Tibial nerve (tissue), 4 donors: ENCODE measurements around the gene RAB27B. TPM values are rescaled to one million over a fixed set of nuclear protein-coding genes. Genes with fewer than 3 reads are reported as not detected.
"Not testable (repeated sequence)": the region's sequence is repeated elsewhere in the genome, so short reads cannot be mapped to it uniquely, and the experiment has no call there.

ENCODE experiments used
- DNase-seq, 2 donors: peaks; one replicate each; pipeline ENCODE4 v3.0.0-alpha.2; 2019; ENCODE audit warnings: low spot score in 2 of 2
- H3K27ac ChIP-seq, 4 donors: fragments of 200-600 bp; sonication (generic) in 3 of 4; one replicate each; pipeline ENCODE4 v1.5.1; 2017 to 2019; ENCODE audit warnings: mild to moderate bottlenecking in 1 of 4
- H3K27me3 ChIP-seq, 2 donors: fragments of 200-600 bp; sonication (generic) in 1 of 2; one replicate each; pipeline versions ENCODE4 v1.5.1 to v1.6.0; 2017 to 2019
- H3K36me3 ChIP-seq, 3 donors: fragments of 200-600 bp; sonication (generic); one replicate each; pipeline ENCODE4 v1.5.1; 2018 to 2019
- H3K4me1 ChIP-seq, 4 donors: fragments of 200-600 bp; sonication (generic) in 3 of 4; one replicate each; pipeline ENCODE4 v1.5.1; 2017 to 2019
- H3K4me3 ChIP-seq, 4 donors: fragments of 200-600 bp; sonication (generic) in 3 of 4; one replicate each; pipeline ENCODE4 v1.5.1; 2017 to 2019; ENCODE audit warnings: mild to moderate bottlenecking in 1 of 4, moderate library complexity in 1 of 4
- H3K9me3 ChIP-seq, 4 donors: fragments of 200-600 bp; sonication (generic) in 3 of 4; one replicate each; pipeline ENCODE4 v1.5.1; 2017 to 2019
- EP300 ChIP-seq, 2 donors: sonication (generic); formaldehyde crosslinking; IDR thresholded peaks; one replicate each; pipeline ENCODE4 v1.6.1; 2017; ENCODE audit warnings: antibody characterized with exemption in 2 of 2, mild to moderate bottlenecking in 1 of 2
- POLR2A ChIP-seq, 2 donors: fragments of 450-650 bp; IDR thresholded peaks; one replicate each; pipeline ENCODE4 v1.6.1; 2017; ENCODE audit warnings: antibody characterized with exemption in 2 of 2, mild to moderate bottlenecking in 2 of 2, moderate library complexity in 2 of 2
- WGBS, 2 donors: methylation state at CpG; one replicate each; pipeline ENCODE4 v1.1.5; 2018; 5-methylcytosine and 5-hydroxymethylcytosine counted together
- total RNA-seq, 4 donors: library from RNA; depleted of rRNA; stranded (reverse); fragments of >200 nt; gene quantifications; one replicate each; pipeline ENCODE4 v1.1.0, GENCODE V29; 2016
- TF ChIP-seq, protein P1 (sequence below), 5 experiments: fragments of 200-600 bp in 3 of 5; fragments of 450-650 bp in 2 of 5; sonication (generic) in 3 of 5; IDR thresholded peaks; one replicate each; pipeline ENCODE4 v1.5.1; 2016 to 2019; ENCODE audit warnings: antibody characterized with exemption in 5 of 5, mild to moderate bottlenecking in 3 of 5, moderate library complexity in 2 of 5

RAB27B gene
- total RNA-seq, 4 donors from 2014 or later: under 0.01 to 0.22 TPM; not detected in 2

DNA sequence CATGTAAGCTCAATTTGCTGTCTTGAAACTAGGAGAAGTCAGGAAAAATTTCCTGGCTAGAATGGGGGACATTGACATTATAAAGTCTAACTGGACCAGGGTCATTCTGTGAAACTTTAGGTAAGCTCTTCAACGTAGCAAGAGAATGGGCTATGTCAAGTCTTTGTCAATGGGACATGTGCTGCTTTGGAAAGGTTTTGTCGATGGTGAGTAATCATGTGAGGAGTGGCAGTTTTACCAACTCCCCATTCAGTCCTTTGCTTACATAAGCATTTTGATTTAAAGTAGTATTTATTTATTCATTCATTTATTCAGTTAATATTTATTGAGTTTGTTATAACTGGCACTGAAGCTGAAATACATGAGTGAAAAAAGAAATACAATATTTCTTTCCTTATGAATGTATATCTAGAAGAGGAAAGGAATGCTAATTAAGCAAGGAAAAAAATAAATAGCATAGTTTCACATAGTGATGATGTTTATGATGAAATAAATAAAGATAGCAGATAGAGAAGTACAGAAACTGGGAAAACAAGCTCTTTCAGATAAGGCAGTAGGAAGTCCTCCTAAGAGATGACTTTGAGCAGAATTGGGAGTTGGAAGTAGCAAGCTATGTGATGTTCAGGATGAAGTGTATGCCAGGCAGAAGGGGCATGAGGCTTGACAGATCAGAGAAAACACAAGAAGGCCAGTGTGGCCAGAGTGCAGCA lies 25.4 kb upstream of the RAB27B start:
- Histone ChIP-seq H3K9me3 (no peaks in the 10 kb centered on the region), H3K36me3 (no peaks in the 10 kb centered on the region), H3K4me1 (no peaks in the 10 kb centered on the region), H3K27me3 (no peaks in the 10 kb centered on the region), H3K4me3 (no peak overlapping the region), H3K27ac (no peak overlapping the region)
- no peak for DNase-seq
- no peak for TF ChIP-seq POLR2A (IDR thresholded peaks at IDR 0.05)
- TF ChIP-seq EP300 (IDR thresholded peaks at IDR 0.05): no peak
- TF ChIP-seq, protein P1, sequence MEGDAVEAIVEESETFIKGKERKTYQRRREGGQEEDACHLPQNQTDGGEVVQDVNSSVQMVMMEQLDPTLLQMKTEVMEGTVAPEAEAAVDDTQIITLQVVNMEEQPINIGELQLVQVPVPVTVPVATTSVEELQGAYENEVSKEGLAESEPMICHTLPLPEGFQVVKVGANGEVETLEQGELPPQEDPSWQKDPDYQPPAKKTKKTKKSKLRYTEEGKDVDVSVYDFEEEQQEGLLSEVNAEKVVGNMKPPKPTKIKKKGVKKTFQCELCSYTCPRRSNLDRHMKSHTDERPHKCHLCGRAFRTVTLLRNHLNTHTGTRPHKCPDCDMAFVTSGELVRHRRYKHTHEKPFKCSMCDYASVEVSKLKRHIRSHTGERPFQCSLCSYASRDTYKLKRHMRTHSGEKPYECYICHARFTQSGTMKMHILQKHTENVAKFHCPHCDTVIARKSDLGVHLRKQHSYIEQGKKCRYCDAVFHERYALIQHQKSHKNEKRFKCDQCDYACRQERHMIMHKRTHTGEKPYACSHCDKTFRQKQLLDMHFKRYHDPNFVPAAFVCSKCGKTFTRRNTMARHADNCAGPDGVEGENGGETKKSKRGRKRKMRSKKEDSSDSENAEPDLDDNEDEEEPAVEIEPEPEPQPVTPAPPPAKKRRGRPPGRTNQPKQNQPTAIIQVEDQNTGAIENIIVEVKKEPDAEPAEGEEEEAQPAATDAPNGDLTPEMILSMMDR (IDR thresholded peaks at IDR 0.05): no peak
- 82 to 86% methylated on average over 2 of the region's 2 CpGs for WGBS, 2 donors

DNA sequence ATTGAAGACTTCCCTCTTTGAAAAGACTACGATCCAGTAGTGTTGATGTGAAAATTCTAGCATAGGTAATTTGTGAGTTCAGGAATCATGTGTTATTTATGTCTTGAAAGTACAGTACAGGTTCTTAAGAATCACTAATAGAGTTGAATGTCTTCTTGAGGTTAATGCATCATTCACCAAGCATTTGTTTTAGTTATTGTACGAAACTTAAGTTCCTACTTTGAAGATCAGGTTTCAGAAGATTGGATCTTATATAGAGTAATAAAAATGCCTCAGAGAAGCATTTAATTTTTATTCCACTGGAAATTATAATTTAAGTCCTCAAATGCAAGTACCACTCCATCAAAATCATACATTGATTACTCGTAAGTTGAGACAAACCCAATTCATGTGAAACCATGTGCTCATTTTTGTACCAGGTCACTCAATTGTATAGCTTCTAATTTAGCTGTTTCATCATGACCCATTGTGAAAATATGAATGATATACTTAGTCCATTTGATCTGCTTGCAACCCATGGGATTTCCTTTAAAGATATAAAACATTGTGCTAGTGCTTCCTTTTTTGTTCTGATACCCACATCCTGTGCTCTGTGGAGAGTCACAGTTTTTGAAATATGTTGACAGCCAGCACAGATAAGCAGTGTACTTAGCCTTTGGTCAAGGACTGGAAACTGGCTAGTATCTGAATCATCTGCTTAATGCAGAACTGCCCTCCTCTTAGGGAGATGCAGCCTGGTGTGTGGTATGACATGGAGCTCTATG lies 22.5 kb upstream of the RAB27B start:
- TF ChIP-seq, protein P1 (IDR thresholded peaks at IDR 0.05): no peak
- TF ChIP-seq EP300 (IDR thresholded peaks at IDR 0.05) (no peak), POLR2A (IDR thresholded peaks at IDR 0.05) (no peak)
- DNase-seq: no peak
- 61 to 67% methylated on average over 3 of the region's 3 CpGs for WGBS, 2 donors

DNA sequence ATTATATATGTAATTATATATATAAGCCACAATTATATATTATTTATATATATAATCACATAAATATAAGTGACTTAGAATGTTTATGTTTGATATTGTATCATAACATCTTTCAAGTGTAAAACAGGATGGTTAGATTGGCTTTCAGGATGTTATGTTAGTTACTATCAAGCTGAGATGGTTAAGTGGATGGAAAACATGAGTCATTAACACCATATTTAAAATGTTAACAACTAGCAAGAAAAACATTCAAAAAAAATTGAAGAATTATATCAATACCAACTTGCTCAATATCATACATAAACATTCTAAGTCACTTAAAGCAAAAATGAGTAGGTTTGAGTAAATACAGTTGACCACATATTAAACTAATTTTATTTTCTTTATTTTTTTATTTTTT lies 21.8 kb upstream of the RAB27B start:
- no peak overlapping the region for H3K27ac ChIP-seq
- TF ChIP-seq EP300 (IDR thresholded peaks at IDR 0.05): no peak
- TF ChIP-seq, protein P1 (IDR thresholded peaks at IDR 0.05): no peak
- no peak for TF ChIP-seq POLR2A (IDR thresholded peaks at IDR 0.05)
- H3K36me3 ChIP-seq: no peaks in the 10 kb centered on the region
- DNase-seq: no peak
- no peaks in the 10 kb centered on the region for H3K27me3 ChIP-seq
- no peaks in the 10 kb centered on the region for H3K4me1 ChIP-seq
- no peaks in the 10 kb centered on the region for H3K9me3 ChIP-seq
- no peak overlapping the region for H3K4me3 ChIP-seq

More for the DNA sequence above, 22.5 kb upstream of the RAB27B start:
- Histone ChIP-seq H3K4me3 (no peak overlapping the region), H3K4me1 (no peaks in the 10 kb centered on the region), H3K9me3 (no peaks in the 10 kb centered on the region), H3K27ac (no peak overlapping the region), H3K27me3 (no peaks in the 10 kb centered on the region), H3K36me3 (no peaks in the 10 kb centered on the region)

DNA sequence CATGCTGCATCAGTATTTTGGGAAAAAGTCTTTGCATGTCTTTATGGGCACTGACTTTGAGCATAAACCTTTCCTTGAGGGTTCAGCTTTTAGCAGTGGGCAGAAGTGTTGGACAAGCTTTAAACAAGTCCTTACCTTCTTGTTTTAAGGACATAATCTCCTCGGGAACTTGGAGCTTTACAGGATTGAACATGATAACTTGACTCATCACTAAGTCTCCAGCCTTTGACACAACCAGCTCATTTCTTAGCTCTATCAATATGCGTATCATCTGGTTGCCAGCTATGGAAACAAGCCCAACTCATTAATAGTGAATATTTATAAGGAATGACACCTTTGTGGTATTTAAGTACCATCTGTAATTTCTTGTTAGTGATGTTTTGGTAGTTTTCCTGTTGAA lies 21.0 kb upstream of the RAB27B start:
- Histone ChIP-seq H3K27me3 (no peaks in the 10 kb centered on the region), H3K27ac (no peak overlapping the region), H3K36me3 (no peaks in the 10 kb centered on the region), H3K9me3 (no peaks in the 10 kb centered on the region), H3K4me1 (no peaks in the 10 kb centered on the region), H3K4me3 (no peak overlapping the region)
- WGBS, 2 donors: 96% methylated on average over 2 of the region's 2 CpGs
- no peak for TF ChIP-seq EP300 (IDR thresholded peaks at IDR 0.05)
- TF ChIP-seq, protein P1 (IDR thresholded peaks at IDR 0.05): no peak
- no peak for TF ChIP-seq POLR2A (IDR thresholded peaks at IDR 0.05)
- no peak for DNase-seq

DNA sequence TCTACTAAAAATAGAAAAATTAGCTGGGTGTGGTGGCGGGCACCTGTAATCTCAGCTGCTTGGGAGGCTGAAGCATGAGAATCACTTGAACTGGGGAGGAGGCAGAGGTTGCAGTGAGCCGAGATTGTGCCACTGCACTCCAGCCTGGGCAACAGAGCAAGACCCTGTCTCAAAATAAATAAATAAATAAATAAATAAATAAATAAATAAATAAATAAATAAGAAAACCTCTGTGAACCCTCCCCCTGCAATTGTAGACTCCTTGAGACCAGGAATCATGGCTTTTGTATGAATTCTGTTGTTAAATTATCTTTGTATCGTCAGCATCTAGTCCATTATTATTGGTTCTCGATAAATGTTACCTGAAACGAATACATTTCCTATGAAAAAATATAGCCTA lies 17.6 kb upstream of the RAB27B start:
- not testable (repeated sequence) for H3K4me1 ChIP-seq, H3K4me3 ChIP-seq, DNase-seq, H3K27ac ChIP-seq, H3K9me3 ChIP-seq, H3K27me3 ChIP-seq, H3K36me3 ChIP-seq
- 95 to 96% methylated on average over 5 of the region's 5 CpGs for WGBS, 2 donors
